ENCODE measurements around the gene MISP3. TPM values are rescaled to one million over a fixed set of nuclear protein-coding genes. Genes with fewer than 3 reads are reported as not detected.

Gene MISP3
- total and polyA plus RNA-seq, 9 of the 15 experiments (the other 6 are each of a cell fraction or from before 2014, with no cell fraction given), result 0.25 to 5.6 (median 1.6) TPM

- TF ChIP-seq MAX (CRISPR knock-in tag; IDR thresholded peaks at IDR 0.05) (peak; percentile 36; the same call in 1 of the 2 replicates), CTBP1 (IDR thresholded peaks at IDR 0.05; ENCODE audit: borderline replicate concordance) (peak; percentile 63; the same call in 1 of the 2 replicates), ATF7 (IDR thresholded peaks at IDR 0.05) (0 out of 2 replicates have a peak, but pooled peaks have one; percentile 9), MIER1 (IDR thresholded peaks at IDR 0.05; ENCODE audit: low read depth) (no peak), MYNN (IDR thresholded peaks at IDR 0.05) (0 out of 2 replicates have a peak, but pooled peaks have one; percentile 53), MYNN (CRISPR knock-in tag; IDR thresholded peaks at IDR 0.05) (no peak), ZBTB7A (IDR thresholded peaks at IDR 0.05; ENCODE audit: borderline replicate concordance, control insufficient read depth, low read depth, low read length) (peak; percentile 25; the same call in 1 of the 2 replicates), TSC22D4 (tag; IDR thresholded peaks at IDR 0.05) (no peak), NEUROD1 (IDR thresholded peaks at IDR 0.05; ENCODE audit: borderline replicate concordance, low read depth, low read length, partially characterized antibody) (no peak), KLF13 (tag; IDR thresholded peaks at IDR 0.05; ENCODE audit: borderline replicate concordance, low read depth) (no peak), CEBPB (tag; IDR thresholded peaks at IDR 0.05) (peak; percentile 88), FOXK1 (CRISPR knock-in tag; IDR thresholded peaks at IDR 0.05; ENCODE audit: borderline replicate concordance) (no peak), ELK1 (CRISPR knock-in tag; IDR thresholded peaks at IDR 0.05) (no peak), GABPA (tag; conservative IDR thresholded peaks at IDR 0.05; ENCODE audit: low read depth) (0 out of 2 replicates have a peak, but pooled peaks have one; percentile 20), CREB3 (tag; conservative IDR thresholded peaks at IDR 0.05; ENCODE audit: low read depth) (peak; percentile 62), ZNF592 (IDR thresholded peaks at IDR 0.05) (peak; percentile 87), SNAPC5 (CRISPR knock-in tag; IDR thresholded peaks at IDR 0.05) (no peak)
Measured at GRCh38 chr19:14118165-14119051, 45.8 kb downstream of the MISP3 start (continued).
